NCI-H510A (cell line): Measurements from ENCODE around the gene CDK5RAP1.
"Not testable (repeated sequence)": the region's sequence is repeated elsewhere in the genome, so short reads cannot be mapped to it uniquely, and the experiment has no call there.

Experiments
- DNase-seq: peaks from one replicate; lab custom pipeline; 2025; lab: John Stamatoyannopoulos, UW

Gene CDK5RAP1

GRCh38 chr20:33419140-33419974 lies 18.0 kb upstream of the CDK5RAP1 start:
- DNase-seq, result no peak

- DNase-seq, result no peak
Observed at GRCh38 chr20:33418033-33418432, 16.7 kb upstream of the CDK5RAP1 start.

- DNase-seq, result no peak
Observed at GRCh38 chr20:33415948-33416347, 14.6 kb upstream of the CDK5RAP1 start.

GRCh38 chr20:33412484-33412838 lies 11.1 kb upstream of the CDK5RAP1 start:
- DNase-seq, result no peak

GRCh38 chr20:33411711-33412483 lies 10.6 kb upstream of the CDK5RAP1 start:
- no peak for DNase-seq

- no peak for DNase-seq
Observed at GRCh38 chr20:33411242-33411641, 9.9 kb upstream of the CDK5RAP1 start.

GRCh38 chr20:33410081-33410742 lies 8.9 kb upstream of the CDK5RAP1 start:
- DNase-seq, result no peak

GRCh38 chr20:33408716-33409654 lies 7.7 kb upstream of the CDK5RAP1 start:
- DNase-seq, result no peak

- no peak for DNase-seq
Observed at GRCh38 chr20:33408313-33408712, 7.0 kb upstream of the CDK5RAP1 start.

GRCh38 chr20:33407796-33408195 lies 6.5 kb upstream of the CDK5RAP1 start:
- DNase-seq, result no peak

- no peak for DNase-seq
Observed at GRCh38 chr20:33407251-33407650, 5.9 kb upstream of the CDK5RAP1 start.

- no peak for DNase-seq
Observed at GRCh38 chr20:33404281-33404680, 3.0 kb upstream of the CDK5RAP1 start.

GRCh38 chr20:33401921-33402369 lies 626 bp upstream of the CDK5RAP1 start:
- no peak for DNase-seq

- no peak for DNase-seq
Observed at GRCh38 chr20:33400812-33401183, 521 bp downstream of the CDK5RAP1 start.

GRCh38 chr20:33399924-33400323 lies 1.4 kb downstream of the CDK5RAP1 start:
- DNase-seq, result no peak

- DNase-seq, result no peak
Observed at GRCh38 chr20:33394718-33395117, 6.6 kb downstream of the CDK5RAP1 start.

GRCh38 chr20:33393609-33394008 lies 7.7 kb downstream of the CDK5RAP1 start:
- no peak for DNase-seq

GRCh38 chr20:33391722-33392415 lies 9.4 kb downstream of the CDK5RAP1 start:
- no peak for DNase-seq

GRCh38 chr20:33389326-33389725 lies 12.0 kb downstream of the CDK5RAP1 start:
- DNase-seq, result not testable (repeated sequence)

- DNase-seq, result no peak
Observed at GRCh38 chr20:33388268-33388667, 13.1 kb downstream of the CDK5RAP1 start.

- DNase-seq, result no peak
Observed at GRCh38 chr20:33387177-33387576, 14.1 kb downstream of the CDK5RAP1 start.
